GM12801 (cell line): Measurements from ENCODE around the gene RNPEPL1.

Source experiments
- TF ChIP-seq, protein P1 (sequence below): IDR thresholded peaks from one replicate; pipeline ENCODE4 v1.5.1; 2011; ENCODE audit warnings: control low read depth; ENCODE audit not compliant: insufficient read length; ENCODE audit errors: extremely low read depth

The RNPEPL1 gene

DNA sequence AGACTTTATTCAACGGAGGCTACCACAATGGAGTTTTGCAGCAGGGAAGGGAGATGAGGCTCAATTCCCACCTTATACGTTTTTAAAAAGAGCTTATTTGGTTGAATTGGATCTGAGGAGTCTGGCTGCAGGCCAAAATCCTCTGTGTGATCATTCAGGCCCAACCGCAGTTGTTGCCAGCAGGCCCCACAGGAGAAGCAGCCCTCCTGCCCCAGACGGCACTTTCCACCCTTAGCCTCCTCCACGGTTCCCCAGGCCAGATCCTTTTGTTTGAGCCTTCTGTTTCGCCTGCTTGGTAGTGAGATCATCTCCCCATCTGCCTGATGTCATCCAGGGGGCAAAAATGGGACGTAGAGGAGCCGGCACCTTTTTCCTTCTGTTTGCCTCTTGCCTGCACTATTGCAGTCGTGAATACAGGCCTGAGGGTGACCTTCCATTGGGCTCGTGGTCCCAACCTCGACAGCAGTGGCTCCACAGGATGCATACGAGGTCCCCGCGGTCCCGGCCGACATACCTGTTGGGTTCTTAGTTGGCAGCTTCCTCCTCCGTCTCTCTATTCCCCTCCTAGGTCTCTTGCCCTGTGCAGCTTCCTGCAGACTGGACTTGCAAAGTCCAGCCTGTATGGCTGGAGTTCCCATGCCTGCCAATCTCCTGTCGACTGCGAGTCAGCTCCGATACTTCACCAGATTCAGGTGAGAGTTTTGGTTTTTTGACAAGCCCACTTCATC, 47.7 kb downstream of the RNPEPL1 start:
- TF ChIP-seq, protein P1, sequence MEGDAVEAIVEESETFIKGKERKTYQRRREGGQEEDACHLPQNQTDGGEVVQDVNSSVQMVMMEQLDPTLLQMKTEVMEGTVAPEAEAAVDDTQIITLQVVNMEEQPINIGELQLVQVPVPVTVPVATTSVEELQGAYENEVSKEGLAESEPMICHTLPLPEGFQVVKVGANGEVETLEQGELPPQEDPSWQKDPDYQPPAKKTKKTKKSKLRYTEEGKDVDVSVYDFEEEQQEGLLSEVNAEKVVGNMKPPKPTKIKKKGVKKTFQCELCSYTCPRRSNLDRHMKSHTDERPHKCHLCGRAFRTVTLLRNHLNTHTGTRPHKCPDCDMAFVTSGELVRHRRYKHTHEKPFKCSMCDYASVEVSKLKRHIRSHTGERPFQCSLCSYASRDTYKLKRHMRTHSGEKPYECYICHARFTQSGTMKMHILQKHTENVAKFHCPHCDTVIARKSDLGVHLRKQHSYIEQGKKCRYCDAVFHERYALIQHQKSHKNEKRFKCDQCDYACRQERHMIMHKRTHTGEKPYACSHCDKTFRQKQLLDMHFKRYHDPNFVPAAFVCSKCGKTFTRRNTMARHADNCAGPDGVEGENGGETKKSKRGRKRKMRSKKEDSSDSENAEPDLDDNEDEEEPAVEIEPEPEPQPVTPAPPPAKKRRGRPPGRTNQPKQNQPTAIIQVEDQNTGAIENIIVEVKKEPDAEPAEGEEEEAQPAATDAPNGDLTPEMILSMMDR, result no peak

DNA sequence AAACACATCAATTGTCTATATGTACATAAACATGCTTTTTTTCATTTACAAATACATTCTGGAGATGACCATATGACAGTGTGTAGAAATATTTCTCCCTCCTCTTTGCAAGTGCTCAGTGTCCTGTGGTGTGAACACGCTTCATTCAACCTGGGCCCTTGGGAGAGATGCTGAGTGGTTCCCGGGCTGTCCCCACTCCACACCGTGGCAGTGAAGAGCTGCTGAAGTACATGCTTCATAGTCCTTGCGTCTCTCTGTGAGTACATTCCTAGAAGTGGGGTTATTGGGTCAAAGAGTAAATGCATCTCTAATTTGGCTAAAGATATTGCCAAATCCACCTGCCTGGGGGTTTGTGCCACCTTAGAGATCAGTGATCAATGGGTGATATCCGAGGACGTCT, 50.5 kb downstream of the RNPEPL1 start:
- TF ChIP-seq, protein P1, result no peak

DNA sequence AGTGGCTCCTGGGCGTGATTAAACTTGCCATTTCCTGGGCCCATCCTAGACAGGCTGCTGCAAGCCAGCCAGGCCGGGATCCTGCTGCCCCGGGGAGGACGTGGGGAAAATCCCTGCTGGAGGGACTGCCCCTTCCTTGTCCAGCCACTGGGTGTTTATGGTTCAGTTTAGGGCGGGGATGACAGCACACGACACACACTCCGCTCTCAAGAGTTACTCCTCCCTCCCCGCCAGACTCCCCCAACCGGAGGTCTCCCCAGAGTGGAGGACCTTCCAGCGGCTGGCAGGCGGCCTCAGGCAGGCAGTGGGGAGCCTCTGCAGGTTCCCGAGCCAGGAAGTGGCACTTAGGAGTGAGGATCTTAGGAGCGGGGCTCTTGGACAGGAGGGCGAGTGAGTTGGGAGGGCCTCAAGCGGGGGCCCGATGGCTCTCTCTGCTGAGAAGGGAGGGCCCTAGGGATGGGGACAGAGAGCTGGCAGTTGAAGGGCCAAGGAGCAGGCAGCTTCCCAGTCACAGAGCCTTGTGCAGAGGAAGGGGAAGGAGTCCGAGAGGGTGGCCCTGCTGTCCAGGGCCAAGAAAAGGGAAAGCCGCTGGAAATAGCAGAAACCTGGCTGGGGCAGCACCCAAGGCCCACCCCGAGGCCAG, 51.3 kb downstream of the RNPEPL1 start:
- TF ChIP-seq, protein P1, result no peak

DNA sequence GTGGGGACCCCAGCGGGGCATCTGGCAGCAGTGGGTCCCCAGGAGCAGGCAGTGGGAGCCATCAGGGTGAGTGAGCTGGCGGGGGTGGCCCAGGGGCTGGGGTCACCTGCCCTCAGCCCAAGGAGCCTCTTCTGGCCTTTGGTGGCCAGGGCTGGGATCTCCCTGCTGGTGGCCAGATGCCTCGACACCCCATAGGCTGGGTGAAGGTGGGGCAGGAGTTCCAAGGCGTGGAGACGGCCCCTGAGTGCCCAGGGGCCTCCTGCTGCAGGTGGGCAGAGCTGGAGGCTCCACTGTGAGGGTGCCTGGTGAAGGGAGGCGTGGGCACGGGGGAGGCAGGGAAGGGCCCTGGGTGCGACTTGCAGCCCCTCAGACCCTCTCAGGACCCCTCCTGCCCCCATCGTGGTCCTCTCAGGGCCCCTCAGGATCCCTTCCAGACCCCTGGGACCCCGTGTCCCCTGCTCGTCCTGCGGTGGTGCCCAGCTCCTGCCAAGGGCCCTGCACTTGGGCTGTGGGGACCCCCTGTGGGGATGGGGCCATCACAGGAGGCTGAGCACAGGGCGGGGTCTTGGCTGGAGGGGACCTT, 52.0 kb downstream of the RNPEPL1 start:
- TF ChIP-seq, protein P1, result no peak

DNA sequence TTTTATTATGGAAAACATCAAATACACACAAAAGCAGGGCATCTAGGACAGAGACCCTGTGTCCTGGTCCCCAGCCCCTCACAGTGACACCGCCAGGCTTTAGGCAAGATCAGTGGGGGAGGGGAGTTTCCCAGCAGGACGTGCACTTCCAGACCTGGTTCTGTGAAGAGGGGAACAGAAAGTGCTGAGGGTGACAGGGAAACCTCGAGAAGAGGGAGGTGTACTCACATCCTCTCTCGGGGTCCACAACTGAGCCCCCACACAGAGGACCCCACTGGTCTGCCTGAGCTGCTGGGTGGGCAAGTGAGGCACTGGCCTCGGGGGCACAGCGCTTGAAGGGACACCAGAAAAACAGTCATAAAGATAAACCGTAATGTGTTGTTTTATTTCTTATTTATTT, 52.6 kb downstream of the RNPEPL1 start:
- TF ChIP-seq, protein P1, result no peak

DNA sequence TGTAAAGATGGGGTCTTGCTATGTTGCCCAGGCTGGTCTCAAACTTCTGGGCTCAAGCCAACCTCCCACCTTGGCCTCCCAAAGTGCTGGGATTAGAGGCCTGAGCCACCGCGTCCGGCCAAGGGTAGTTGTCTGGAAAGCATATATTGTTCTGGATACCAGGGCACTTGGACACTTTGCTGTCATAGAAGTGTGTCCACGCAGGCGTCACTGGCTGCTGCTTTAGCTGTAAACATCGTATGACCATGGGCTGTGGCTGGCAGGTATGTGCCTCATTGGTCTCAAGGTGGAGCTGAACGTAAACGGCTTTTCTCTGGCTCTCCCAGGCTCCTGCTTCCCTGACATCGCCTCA, 53.8 kb downstream of the RNPEPL1 start:
- TF ChIP-seq, protein P1, result no peak

DNA sequence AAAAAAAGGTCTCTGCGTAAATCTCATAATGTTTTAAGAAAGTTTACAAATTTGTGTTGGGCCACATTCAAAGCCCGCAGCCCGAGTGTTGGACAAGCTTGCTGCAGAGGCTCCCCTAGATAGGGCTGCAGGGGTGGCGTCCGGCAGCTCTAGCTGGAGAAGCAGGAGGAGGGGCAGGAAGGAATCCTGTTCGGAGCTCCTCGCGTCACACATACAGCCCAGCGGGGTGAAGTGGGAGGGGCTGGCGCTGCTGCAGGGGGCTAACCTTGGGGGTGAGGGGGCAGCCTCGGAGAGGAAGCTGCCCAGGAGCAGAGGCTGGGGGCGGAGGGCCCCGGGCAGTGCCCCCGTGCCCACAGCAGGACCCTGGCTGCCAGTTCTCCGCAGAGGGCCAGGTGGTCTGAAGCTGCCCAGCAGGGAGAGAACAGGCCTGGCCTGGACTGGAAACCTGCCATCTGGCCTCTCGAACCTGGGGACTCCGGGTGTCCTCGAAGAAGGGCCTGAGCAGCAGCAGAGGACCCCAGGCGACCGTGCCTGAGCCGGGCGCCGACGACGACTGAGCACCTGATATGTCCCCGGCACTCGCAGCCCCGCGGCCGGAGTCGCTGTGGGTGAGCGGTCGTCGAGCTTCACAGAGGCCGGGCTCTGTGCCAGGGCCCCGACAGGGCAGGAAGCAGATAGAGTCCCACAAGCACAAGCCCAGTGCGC, 54.4 kb downstream of the RNPEPL1 start:
- TF ChIP-seq, protein P1, result no peak
